ENCODE measurements around the gene DGKE. TPM values are rescaled to one million over a fixed set of nuclear protein-coding genes. Genes with fewer than 3 reads are reported as not detected.

DGKE gene
- polyA plus RNA-seq, 3 donors = 1.4 to 2.1 (median 1.6) TPM

Other genes starting within 250 kb of the DGKE start
- gene NOG, start 240.5 kb upstream of the DGKE start, polyA plus RNA-seq = under 1 TPM; 0.14 to 0.90 (median 0.37) TPM
- gene C17orf67, start 231 bp upstream of the DGKE start, polyA plus RNA-seq = under 1 TPM; 0.34 to 0.45 (median 0.39) TPM
- 10 to 100 TPM; 12.8 to 27.0 (median 18.4) TPM for gene TRIM25, start 79.9 kb downstream of the DGKE start, polyA plus RNA-seq
- 1 to 10 TPM; 4.8 to 8.7 (median 7.3) TPM for gene COIL, start 126.9 kb downstream of the DGKE start, polyA plus RNA-seq
- gene SCPEP1, start 144.0 kb downstream of the DGKE start, polyA plus RNA-seq = 10 to 100 TPM; 13.4 to 55.3 (median 38.1) TPM

Measured in adipose tissue (tissue), 3 donors.